Measurements from ENCODE around the gene MAFG. TPM values are rescaled to one million over a fixed set of nuclear protein-coding genes. Genes with fewer than 3 reads are reported as not detected.
A peak's percentile ranks its signal among the peaks of the same experiment; 100 is the strongest.
"Not testable (repeated sequence)": the region's sequence is repeated elsewhere in the genome, so short reads cannot be mapped to it uniquely, and the experiment has no call there.

MAFG gene
- polyA plus RNA-seq, 1 donor (not counting 4 experiments of a cell fraction or from before 2014, with no cell fraction given): 8.3 TPM

- Histone ChIP-seq H3K9me3 (ENCODE audit: control insufficient read depth, low read depth, low read length) (no peaks in the 10 kb centered on the region), H3K9me1 (ENCODE audit: control insufficient read depth, extremely low read depth, insufficient read depth, low read length) (no peaks in the 10 kb centered on the region), H3K9ac (ENCODE audit: control insufficient read depth, extremely low read depth, insufficient read depth, low read length) (no peak overlapping the region), H3K4me3 (ENCODE audit: control insufficient read depth in 2 of 3, extremely low read depth in 1 of 3, insufficient read depth in 2 of 3, low read depth in 1 of 3, low read length in 3 of 3) (no peak overlapping the region), H3K27ac (ENCODE audit: control insufficient read depth, insufficient read depth, low read length) (no peak overlapping the region), H3K27me3 (ENCODE audit: control insufficient read depth, extremely low read depth, insufficient read depth, low read length) (no peaks in the 10 kb centered on the region), H4K20me1 (ENCODE audit: control insufficient read depth, extremely low read depth, insufficient read depth, low read length) (peaks cover 9% of the 10 kb centered on the region), H3K36me3 (ENCODE audit: control insufficient read depth in 2 of 2, extremely low read depth in 1 of 2, insufficient read depth in 2 of 2, low read length in 2 of 2) (peaks cover 36 to 43% of the 10 kb centered on the region in 2 experiments), H2AFZ (ENCODE audit: control insufficient read depth, low read length) (no peak overlapping the region), H3K4me2 (ENCODE audit: control insufficient read depth, extremely low read depth, insufficient read depth, low read depth, low read length) (no peak overlapping the region), H3K79me2 (ENCODE audit: control insufficient read depth, insufficient read depth, low read length) (peaks cover 65% of the 10 kb centered on the region), H3K4me1 (ENCODE audit: control insufficient read depth, extremely low read depth, insufficient read depth, low read length) (peaks cover 22% of the 10 kb centered on the region)
- no peak for DNase-seq (ENCODE audit: low read depth, low spot score)
- FAIRE-seq: no peak
- TF ChIP-seq EZH2 (IDR thresholded peaks at IDR 0.05; ENCODE audit: low read length) (no peak), CTCF (optimal IDR thresholded peaks at IDR 0.05 in 1 of 3, IDR thresholded peaks at IDR 0.05 in 1 of 3, conservative IDR thresholded peaks at IDR 0.05 in 1 of 3; ENCODE audit: extremely low read depth in 1 of 3, insufficient read depth in 2 of 3, low read length in 3 of 3) (no peak)
- dilution Hi-C loops (cut with MboI; ENCODE audit: extremely low pct_ligation_motif_present, low sequenced_read_pairs): no loop called here
Measured at GRCh38 chr17:81918832-81919545, 8.5 kb downstream of the MAFG start.

GRCh38 chr17:81918333-81918669 is 9.2 kb downstream of the MAFG start:
- Histone ChIP-seq H3K79me2 (ENCODE audit: control insufficient read depth, insufficient read depth, low read length) (peaks cover 59% of the 10 kb centered on the region), H3K36me3 (ENCODE audit: control insufficient read depth in 2 of 2, extremely low read depth in 1 of 2, insufficient read depth in 2 of 2, low read length in 2 of 2) (peaks cover 43 to 50% of the 10 kb centered on the region in 2 experiments), H3K4me3 (ENCODE audit: control insufficient read depth in 2 of 3, extremely low read depth in 1 of 3, insufficient read depth in 2 of 3, low read depth in 1 of 3, low read length in 3 of 3) (peak overlapping the region in 1 of 3 experiments; percentile 50), H3K4me1 (ENCODE audit: control insufficient read depth, extremely low read depth, insufficient read depth, low read length) (peaks cover 18% of the 10 kb centered on the region)
- dilution Hi-C loops (cut with MboI; ENCODE audit: extremely low pct_ligation_motif_present, low sequenced_read_pairs); H3K27ac ChIP-seq (ENCODE audit: control insufficient read depth, insufficient read depth, low read length); H2AFZ ChIP-seq (ENCODE audit: control insufficient read depth, low read length); H3K4me2 ChIP-seq (ENCODE audit: control insufficient read depth, extremely low read depth, insufficient read depth, low read depth, low read length); H4K20me1 ChIP-seq (ENCODE audit: control insufficient read depth, extremely low read depth, insufficient read depth, low read length); H3K9me3 ChIP-seq (ENCODE audit: control insufficient read depth, low read depth, low read length); H3K9ac ChIP-seq (ENCODE audit: control insufficient read depth, extremely low read depth, insufficient read depth, low read length); H3K9me1 ChIP-seq (ENCODE audit: control insufficient read depth, extremely low read depth, insufficient read depth, low read length); DNase-seq (ENCODE audit: low read depth, low spot score); H3K27me3 ChIP-seq (ENCODE audit: control insufficient read depth, extremely low read depth, insufficient read depth, low read length); FAIRE-seq: not testable (repeated sequence)
